ENCODE measurements around the gene SMYD1. TPM values are rescaled to one million over a fixed set of nuclear protein-coding genes. Genes with fewer than 3 reads are reported as not detected.

Gene SMYD1
- total RNA-seq, 1 experiment from 2014 or later, result not detected

DNA sequence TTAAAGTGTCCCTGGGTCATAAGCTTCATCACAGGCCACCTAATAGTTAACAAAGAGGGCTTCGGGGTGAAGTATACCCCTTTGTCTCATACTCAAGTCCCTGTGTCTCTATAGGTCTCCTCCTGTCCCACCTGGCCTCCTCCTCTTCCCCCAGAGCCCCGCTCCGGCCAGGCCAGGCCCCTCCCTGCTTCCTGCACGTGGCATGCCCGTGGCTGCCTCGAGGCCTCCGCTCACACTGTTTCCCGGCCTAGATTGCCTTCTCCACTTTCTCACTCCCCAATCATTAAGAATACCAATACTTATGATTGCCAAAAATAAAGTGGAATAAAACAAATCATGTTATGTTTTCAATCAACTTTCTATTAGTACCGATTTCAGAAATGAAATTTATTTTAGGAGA is 18.8 kb downstream of the SMYD1 start:
- Histone ChIP-seq H3K36me3 (ENCODE audit: control insufficient read depth, insufficient read depth, low read length) (no peaks in the 10 kb centered on the region), H3K27me3 (ENCODE audit: control insufficient read depth, insufficient read depth, low read length) (no peaks in the 10 kb centered on the region), H3K4me1 (ENCODE audit: control insufficient read depth, insufficient read depth, low read length) (no peaks in the 10 kb centered on the region), H3K27ac (ENCODE audit: low read length) (no peak overlapping the region), H3K4me3 (ENCODE audit: low read depth in 2 of 2, low read length in 2 of 2) (no peak overlapping the region), H3K9me3 (ENCODE audit: control insufficient read depth, insufficient read depth, low read depth, low read length) (no peaks in the 10 kb centered on the region)
- in situ Hi-C loops (cut with HindIII; ENCODE audit: low pct_unique_long_range_greater_than_20kb, low sequenced_read_pairs), result no loop called here
- ATAC-seq (no peak), DNase-seq (ENCODE audit: low read depth, low spot score) (no peak)
- CTCF ChIA-PET, result no interaction called here
- intact Hi-C loops (cut with micrococcal nuclease; ENCODE audit: unreplicated experiment), result no loop called here
- no TSS peak for BruUV-seq (replicated peaks)
- POLR2A ChIA-PET, result interaction anchor here (0.6 kb wide), 1 partner anchor 69 kb away, joined by 5 read pairs; no protein-coding TSS in a partner anchor
- no peak for TF ChIP-seq TCF7L2 (IDR thresholded peaks at IDR 0.05; ENCODE audit: low read depth, low read length)
- no peak for TF ChIP-seq SIN3A (IDR thresholded peaks at IDR 0.05; ENCODE audit: borderline replicate concordance, insufficient read depth, low read depth, low read length)
- TF ChIP-seq REST (IDR thresholded peaks at IDR 0.05; ENCODE audit: insufficient read depth in 1 of 2, low read depth in 2 of 2, low read length in 1 of 2), result no peak
- TF ChIP-seq, protein P1, sequence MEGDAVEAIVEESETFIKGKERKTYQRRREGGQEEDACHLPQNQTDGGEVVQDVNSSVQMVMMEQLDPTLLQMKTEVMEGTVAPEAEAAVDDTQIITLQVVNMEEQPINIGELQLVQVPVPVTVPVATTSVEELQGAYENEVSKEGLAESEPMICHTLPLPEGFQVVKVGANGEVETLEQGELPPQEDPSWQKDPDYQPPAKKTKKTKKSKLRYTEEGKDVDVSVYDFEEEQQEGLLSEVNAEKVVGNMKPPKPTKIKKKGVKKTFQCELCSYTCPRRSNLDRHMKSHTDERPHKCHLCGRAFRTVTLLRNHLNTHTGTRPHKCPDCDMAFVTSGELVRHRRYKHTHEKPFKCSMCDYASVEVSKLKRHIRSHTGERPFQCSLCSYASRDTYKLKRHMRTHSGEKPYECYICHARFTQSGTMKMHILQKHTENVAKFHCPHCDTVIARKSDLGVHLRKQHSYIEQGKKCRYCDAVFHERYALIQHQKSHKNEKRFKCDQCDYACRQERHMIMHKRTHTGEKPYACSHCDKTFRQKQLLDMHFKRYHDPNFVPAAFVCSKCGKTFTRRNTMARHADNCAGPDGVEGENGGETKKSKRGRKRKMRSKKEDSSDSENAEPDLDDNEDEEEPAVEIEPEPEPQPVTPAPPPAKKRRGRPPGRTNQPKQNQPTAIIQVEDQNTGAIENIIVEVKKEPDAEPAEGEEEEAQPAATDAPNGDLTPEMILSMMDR (IDR thresholded peaks at IDR 0.05), result no peak
- no peak for TF ChIP-seq POLR2AphosphoS5 (IDR thresholded peaks at IDR 0.05; ENCODE audit: low read depth, low read length)

DNA sequence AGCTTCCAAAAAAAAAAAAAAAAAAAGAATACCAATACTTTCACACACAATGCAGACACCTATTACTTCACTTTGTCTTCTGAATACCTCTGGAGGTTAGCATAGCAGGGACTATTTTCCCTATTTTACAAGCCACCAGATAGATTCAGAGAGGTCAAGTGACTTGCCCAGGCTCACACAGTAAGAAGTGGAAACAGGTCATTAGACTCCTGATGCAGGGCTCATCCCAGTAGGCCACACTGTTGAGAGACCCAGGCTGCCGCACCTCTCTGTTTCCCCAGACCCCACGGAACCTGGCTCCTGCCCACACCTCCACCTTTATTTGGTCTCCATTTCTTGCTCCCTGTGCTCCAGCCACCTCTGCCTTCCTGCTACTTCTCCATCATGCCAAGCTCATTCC is 19.4 kb downstream of the SMYD1 start:
- intact Hi-C loops (cut with micrococcal nuclease; ENCODE audit: unreplicated experiment), result no loop called here
- no peak overlapping the region for H3K27ac ChIP-seq (ENCODE audit: low read length)
- ATAC-seq (no peak), DNase-seq (ENCODE audit: low read depth, low spot score) (no peak)
- H3K9me3 ChIP-seq (ENCODE audit: control insufficient read depth, insufficient read depth, low read depth, low read length), result no peaks in the 10 kb centered on the region
- POLR2A ChIA-PET, result interaction anchor here (0.5 to 0.6 kb wide), 2 partner anchors 69 to 360 kb away, joined by 3 to 5 read pairs; no protein-coding TSS in a partner anchor
- no peaks in the 10 kb centered on the region for H3K36me3 ChIP-seq (ENCODE audit: control insufficient read depth, insufficient read depth, low read length)
- in situ Hi-C loops (cut with HindIII; ENCODE audit: low pct_unique_long_range_greater_than_20kb, low sequenced_read_pairs), result no loop called here
- no peaks in the 10 kb centered on the region for H3K27me3 ChIP-seq (ENCODE audit: control insufficient read depth, insufficient read depth, low read length)
- no peaks in the 10 kb centered on the region for H3K4me1 ChIP-seq (ENCODE audit: control insufficient read depth, insufficient read depth, low read length)
- no peak for TF ChIP-seq REST (IDR thresholded peaks at IDR 0.05; ENCODE audit: insufficient read depth in 1 of 2, low read depth in 2 of 2, low read length in 1 of 2)
- TF ChIP-seq, protein P1 (IDR thresholded peaks at IDR 0.05), result no peak
- TF ChIP-seq TCF7L2 (IDR thresholded peaks at IDR 0.05; ENCODE audit: low read depth, low read length), result no peak
- TF ChIP-seq POLR2AphosphoS5 (IDR thresholded peaks at IDR 0.05; ENCODE audit: low read depth, low read length), result no peak
- TF ChIP-seq SIN3A (IDR thresholded peaks at IDR 0.05; ENCODE audit: borderline replicate concordance, insufficient read depth, low read depth, low read length), result no peak
- CTCF ChIA-PET, result no interaction called here
- H3K4me3 ChIP-seq (ENCODE audit: low read depth in 2 of 2, low read length in 2 of 2), result no peak overlapping the region
- no TSS peak for BruUV-seq (replicated peaks)

All from Panc1 (cell line).